SIG-M5 (cell line): ENCODE measurements around the gene METTL21A.
"Not testable (repeated sequence)": the region's sequence is repeated elsewhere in the genome, so short reads cannot be mapped to it uniquely, and the experiment has no call there.

Source experiments
- DNase-seq: peaks from one replicate; lab custom pipeline; 2025; lab: John Stamatoyannopoulos, UW

METTL21A gene

DNA sequence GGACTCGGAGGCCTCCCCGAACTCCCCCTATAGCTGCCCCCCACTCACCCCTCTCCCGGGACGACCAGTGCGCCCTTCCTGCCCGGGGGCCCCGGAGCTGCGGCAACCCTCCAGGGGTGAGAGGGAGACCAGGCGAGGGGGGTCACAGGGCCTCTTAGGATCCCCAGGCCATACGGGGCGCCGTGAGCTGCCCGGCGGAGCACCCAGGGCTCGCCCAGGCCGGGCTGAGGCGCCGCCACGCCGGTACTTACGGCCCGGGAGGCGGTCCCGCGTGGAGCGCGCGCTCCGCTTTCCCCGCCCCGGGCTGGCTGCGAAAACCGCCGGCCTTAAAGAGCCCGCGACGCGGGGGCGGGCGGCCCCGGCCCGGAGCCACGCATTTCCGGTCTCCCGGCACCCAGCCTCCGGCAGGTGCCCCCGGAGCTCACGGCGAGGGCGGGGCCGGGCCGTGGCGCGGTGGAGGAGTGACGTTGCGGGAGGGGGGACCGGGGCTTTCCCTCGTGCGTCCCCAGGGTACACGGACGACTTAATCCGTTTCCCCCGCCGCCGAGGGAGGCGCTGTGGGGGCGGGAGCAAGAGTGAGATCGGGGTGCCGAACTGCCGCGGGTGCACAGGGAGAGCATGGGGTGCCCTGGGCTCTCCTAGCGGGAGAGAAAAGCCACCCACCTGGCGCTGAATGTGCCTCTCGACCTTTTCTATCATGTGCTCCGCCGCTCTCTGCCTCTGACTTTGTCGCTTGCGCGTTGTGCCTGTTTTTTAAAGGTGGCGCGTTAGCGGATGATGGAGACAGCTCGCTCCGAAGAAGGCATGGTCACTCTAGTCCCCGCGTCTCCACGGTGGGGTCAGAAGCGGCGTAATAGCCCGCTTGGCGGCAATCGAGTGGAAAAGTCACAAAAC, at the start of gene METTL21A:
Gene METTL21A, minus strand, starts transcription at position 381 of the 894 bp plus-strand sequence. CDS start 1,019 bp downstream, outside the sequence.
- peak; percentile 77 for DNase-seq

DNA sequence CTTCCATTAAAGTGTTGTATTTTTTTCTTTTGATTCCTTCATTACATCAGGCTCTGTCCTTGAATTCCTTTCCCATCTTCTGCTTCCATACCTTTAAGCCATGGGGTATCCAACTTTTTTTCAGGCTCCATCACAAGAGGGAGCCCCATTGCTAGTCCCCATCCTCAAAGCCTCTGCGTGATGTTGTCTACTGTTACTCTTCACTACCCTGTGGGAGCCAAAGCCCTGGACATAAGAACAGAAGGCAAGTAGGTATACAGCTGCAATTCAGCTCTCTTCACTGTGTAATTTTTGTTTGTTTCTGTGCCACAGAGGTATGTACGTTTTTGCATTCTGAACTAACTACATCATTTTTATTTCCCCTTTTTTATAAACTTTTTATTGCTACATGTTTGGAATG, 49.6 kb upstream of the METTL21A start:
- no peak for DNase-seq

DNA sequence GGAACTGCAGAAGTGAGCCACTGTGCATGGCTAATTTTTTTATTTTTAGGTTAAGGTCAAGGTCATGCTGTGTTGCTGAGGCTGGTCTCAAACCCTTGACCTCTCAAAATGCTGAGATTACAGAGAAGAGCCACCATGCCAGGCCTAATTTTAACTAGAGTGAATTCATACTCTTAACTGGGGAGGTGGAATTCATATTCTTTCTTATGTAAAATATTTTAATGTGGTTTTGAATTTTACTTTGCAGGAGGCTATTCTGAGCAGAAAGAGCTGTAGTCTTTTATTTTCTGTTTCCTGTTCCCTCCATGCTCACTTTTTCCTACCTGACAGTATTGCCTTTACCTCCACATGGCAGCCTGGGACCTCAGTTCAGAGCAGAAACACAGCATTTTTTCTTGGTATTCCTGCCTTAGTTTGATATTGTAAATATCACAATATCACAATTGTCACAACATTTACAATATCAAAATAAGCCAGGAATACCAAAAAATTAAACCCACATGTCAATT, 49.1 kb upstream of the METTL21A start:
- DNase-seq: no peak

DNA sequence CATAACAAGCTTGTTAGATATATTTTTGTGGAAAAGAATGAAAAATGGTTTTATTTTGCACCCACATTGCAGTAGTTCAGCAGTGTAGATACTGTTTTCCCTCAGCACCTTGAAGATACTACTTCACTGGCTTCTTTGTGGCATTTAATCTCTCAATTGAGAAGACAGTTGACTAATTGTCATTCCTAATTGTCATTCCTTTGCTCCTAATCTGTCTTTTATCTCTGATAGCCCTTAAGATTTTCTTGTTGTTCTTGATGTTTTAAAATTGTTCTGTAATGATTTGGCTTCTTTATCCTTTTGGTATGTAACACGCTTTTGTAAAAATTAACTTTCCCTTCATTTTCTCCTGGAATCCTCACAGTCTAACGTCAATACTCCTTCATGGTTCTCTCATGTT, 48.2 kb upstream of the METTL21A start:
- no peak for DNase-seq

DNA sequence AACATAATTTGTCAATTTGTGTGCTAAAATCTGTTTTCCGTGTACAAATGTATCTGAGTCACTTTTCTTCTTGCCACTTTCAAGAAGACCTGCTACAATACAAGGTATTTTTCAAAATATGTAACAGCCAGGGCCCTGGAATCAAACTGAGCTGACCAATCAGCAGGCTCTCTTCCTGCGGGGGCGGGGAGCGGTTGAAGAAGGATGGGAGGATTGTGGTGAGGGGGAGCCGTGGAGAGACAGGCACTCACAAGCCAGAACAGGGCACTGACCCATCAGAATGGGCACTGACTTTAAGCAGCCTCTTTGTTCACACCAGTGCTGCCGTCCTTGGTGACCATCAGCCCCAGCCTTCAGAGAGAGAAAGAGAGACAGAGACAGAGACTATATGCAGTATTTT, 45.7 kb upstream of the METTL21A start:
- no peak for DNase-seq

DNA sequence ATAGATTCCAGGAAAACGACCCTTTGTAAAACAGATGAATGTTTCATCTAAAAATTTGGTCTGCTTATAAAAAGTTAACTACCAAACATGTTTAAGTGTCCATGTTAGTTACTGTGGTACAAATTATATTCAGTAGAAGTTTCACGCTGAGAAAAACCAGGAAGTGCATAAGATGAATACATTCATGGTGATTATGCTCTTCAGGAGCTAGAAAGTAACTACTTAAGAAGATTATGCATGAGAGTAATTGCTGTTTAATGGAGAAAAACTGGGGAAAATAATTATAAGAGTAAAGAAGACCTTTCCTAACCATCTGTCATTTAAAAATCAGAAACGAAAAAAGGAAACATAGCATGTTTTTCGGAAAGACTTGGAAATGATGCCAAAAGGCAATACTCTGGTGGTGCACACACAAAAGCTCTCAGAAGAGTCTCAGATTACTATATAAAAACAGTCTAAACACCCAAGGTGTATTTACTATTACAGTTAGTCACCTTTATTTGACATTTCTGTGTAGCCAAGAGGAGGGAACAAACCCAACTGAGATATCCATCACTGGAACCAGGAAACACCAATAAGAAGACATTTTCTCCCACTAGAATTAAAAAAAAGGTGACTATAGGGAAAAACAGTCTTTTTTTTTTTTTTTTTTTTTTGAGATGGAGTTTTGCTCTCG, 38.8 kb upstream of the METTL21A start:
- no peak for DNase-seq

DNA sequence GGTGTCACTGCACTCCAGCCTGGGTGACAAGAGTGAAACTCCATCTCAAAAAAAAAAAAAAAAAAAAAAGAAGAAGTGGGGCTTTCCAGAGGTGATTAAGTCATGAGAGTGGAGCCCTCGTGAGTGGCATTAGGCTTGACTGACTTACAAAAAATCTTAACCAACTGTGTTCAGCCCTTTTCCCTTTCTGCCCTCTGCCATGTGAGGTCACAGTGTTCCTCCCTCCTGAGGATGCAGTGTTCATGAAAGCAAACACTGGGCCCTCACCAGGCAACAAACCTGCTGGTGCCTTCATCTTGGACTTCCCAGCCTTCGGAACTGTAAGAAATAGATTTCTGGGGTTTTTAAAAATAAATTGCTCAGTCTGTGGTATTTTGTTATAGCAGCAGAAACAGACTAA, 37.0 kb upstream of the METTL21A start:
- peak; percentile 25 for DNase-seq

DNA sequence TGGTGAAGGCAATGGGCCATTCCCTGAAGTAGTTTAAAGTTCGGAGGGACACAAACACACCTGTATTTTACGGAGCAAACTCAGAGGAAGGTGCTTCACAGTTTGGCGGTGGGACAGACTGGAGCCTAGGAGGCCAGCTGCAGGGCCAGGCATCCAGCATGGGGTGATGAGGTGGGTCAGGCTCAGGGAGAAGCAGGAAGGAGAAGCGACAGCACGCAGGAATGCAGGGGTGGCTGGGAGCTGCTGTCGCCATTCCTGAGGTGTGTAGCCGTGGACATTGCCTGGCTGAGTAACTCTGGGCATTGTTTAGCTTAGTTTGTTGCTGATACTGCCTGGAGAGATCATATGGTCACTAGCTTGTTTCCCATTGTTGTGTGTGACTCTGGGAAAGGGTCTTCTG, 35.8 kb upstream of the METTL21A start:
- no peak for DNase-seq

DNA sequence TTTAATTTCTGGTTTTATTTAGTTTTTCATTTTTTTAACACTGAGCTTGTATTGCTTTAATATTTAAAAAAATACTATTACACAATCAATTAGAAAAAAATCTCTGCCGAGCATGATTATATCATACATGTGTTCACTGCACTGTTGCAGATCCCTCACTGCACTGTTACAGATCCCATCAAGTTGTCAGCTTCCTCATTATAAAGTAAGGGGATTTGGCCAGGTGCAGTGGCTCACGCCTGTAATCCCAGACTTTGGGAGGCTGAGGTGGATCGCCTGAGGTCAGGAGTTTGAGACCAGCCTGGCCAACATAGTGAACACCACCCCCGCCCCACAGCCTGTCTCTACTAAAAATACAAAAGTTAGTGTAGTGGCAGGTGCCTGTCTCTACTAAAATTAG, 33.0 kb upstream of the METTL21A start:
- DNase-seq: no peak

DNA sequence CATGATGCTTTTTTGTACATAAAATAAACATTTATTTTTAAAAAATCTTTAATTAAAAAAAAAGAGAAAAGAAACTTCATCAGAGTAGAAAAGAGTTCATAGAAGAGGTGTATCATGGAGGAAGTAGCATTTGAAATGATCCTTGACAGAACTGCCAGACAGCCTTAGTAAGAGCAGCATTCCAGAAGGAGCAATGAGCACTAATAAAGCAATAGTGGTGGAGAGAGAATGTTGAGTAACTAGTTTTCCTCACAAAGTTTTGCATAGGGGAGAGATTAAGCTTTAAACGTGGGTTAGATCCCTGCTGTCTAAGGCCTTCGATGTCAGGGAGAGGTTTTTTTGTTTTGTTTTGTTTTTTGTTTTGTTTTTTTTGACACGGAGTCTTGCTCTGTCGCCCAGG, 29.8 kb upstream of the METTL21A start:
- DNase-seq: no peak

DNA sequence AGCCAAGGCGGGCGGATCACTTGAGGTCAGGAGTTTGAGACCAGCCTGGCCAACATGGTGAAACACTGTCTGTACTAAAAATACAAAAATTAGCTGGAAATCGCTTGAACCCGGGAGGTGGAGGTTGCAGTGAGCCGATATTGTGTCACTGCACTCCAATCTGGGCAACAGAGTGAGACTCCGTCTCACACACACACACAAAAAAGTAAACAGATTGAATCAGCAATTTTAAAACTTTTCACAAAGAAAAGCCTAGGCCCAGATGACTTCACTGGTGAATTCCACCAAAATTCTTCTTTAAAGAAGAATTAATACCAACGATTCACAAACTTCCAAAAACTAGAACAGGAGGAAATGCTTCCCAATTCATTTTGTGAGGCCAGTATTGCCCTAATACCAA, 21.4 kb upstream of the METTL21A start:
- not testable (repeated sequence) for DNase-seq

DNA sequence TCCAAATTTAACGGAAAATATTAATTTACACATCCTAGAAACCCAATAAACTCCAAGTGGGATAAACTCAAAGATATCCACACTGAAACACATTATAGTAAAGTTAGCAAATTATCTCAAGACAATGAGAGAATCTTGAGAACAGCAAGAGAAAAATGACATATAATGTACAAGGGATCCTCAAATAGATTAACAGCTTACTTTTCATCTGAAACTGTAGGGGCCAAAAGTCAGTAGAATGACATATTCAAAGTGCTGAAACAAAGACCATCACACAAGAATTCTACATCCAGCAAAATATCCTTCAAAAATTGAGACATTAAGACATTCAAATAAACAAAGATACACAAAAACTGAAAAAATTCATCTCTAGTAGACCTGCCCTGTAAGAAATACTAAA, 18.7 kb upstream of the METTL21A start:
- DNase-seq: no peak

DNA sequence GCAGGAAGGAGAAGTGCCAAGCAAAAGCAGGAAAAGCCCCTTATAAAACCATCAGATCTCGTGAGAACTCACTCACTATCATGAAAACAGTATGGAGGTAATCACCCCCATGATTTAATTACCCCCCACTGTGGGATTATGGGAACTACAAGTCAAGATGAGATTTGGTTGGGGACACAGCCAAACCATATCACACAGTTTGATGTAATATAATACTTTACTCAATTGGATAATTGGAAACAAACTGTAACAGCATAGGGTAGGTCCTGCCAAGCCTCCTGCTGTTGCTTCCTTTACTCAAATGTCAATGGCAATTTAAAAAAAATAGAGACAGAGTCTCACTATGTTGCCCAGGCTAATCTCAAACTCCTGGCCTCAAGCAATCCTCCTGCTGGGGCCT, 15.5 kb upstream of the METTL21A start:
- no peak for DNase-seq

DNA sequence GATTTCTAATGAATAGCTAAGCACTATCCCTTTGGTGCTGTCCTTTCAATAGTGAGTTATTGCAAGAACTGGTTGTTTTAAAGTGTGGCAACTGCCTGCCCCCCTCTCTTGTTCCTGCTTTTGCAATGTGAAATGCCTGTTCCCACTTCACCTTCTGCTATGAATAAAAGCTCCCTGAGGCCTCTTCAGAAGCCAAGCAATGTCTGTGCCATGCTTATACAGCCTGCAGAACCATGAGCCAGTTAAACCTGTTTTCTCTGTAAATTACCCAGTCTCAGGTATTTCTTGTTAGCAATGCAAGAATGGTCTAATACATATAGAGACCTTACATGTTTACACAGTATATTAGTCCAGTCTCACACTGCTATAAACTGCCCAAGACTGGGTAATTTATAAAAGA, 15.0 kb upstream of the METTL21A start:
- DNase-seq: no peak

DNA sequence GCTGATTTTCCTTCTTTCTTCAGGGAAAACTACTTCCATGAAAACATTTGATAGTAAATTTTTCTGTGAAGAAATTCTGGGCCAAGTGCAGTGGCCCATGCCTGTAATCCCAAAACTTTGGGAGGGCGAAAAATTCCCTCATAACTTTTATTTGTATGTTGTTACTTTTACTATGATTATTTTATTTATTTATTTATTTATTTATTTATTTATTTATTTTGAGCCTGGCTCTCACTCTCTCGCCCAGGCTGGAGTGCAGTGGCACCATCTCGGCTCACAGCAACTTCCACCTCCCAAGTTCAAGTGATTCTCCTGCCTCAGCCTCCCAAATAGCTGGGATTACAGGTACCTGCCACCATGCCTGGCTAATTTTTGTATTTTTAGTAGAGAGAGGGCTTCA, 14.1 kb upstream of the METTL21A start:
- not testable (repeated sequence) for DNase-seq

DNA sequence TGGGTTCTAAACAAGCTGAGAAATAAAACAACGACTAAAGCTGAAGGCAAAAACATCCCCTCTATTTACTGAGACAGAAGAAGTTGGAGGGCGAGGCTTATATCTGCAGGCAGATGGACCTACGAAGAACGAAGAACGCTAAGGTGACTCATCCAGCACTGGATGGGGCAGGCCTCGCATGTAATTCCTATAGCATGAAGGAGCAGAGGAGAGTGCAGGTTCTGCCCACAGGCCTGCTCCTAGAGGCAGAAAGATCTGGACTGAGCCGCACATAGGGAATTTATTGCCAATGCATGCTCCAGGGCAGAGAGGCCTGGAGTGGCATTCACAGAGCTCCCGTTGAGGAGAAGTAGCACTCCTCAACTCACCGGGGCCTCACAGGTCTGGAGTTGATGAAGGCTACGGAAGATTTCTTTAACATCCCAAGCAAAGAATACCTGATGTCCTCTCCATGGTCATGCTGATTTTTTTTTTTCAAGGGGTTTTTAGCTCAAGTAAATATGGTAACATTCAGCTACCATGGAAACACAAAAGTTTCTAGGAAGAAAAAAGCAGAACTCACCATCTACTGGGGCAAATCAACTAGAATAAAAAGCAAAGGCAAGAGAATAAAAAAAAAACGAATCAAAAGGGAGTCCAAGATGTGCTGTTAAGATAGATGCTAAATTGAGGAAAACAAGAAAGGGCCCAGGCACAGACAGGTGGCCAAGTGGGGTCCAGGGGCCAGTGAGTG, 10.4 kb upstream of the METTL21A start:
- DNase-seq: no peak

DNA sequence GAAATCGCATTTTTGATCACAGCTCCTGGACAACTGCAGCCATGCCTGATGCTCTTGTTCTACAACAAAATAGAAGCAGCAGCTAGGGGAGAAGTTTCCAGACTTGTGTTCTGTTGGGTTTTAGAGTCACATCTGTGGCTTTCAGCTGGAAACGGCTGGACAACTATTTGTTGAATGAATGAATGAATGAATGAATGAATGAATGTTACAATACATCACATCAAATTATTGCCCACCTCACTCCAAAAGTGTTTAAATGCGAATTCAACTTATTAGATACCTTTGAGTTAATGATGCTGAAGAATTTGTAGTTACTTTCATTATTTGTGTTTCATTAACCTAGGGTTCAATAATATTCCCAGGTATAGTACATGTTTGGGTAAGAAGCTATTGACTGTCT, 8.5 kb upstream of the METTL21A start:
- DNase-seq: no peak

DNA sequence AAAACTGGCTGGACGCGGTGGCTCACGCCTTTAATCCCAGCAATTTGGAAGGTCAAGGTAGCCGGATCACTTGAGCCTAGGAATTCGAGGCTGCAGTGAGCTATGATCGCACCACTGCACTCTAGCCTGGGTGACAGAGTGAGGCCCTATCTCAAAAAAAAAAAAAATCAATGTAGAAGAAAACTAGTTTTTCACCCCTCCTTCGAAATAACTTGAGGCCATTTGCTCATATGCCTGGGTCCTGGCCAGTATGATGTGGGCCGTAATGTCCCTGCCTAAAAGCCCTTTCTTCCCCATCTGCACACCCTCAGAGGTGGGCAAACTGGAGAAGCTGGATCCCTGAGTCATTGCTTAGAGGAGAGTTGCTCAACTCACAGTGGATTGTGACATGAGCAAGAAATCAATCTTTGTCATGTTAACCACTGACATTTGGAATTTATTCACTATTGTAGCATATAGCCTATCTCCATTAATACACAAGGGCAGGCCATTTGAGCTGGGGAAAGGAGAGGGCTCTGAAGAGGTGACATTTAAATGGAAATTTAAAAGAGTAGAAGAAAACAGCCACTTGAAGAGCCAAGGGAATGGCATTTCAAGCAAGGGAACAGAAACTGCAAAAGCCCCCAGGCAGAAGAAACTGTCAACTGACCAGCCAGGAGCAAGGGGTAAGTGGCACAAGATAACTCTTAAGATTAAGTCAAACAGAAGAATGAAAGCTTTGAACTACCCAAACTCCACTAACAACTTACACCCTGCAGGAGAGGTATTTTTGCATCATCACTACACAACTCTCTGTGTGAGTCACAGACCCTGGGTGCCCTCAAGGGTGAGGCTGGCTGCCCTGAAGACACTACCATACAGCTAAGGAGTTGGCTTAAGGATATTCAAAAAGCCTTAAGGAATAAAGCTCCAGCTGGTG, 7.6 kb upstream of the METTL21A start:
- peak; percentile 80 for DNase-seq

DNA sequence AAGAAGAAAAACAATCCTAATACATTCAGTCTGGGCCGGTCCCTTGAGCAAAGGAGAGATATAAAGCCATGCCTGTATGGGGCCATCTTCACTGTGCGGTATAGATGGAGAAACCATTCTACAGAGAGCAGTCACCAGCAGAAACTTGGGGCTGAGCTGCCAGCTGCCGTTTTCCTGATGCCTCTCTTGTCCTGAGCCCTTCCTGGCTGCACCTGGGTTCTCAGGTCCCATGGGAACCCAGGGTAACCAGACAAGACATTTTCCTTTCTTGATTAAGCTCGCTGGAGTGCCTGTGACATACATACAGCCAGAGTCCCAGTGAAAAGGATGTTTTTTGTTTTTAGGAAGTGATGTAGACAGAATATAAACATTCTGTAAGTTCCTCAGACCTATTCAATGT, 5.3 kb upstream of the METTL21A start:
- DNase-seq: no peak

DNA sequence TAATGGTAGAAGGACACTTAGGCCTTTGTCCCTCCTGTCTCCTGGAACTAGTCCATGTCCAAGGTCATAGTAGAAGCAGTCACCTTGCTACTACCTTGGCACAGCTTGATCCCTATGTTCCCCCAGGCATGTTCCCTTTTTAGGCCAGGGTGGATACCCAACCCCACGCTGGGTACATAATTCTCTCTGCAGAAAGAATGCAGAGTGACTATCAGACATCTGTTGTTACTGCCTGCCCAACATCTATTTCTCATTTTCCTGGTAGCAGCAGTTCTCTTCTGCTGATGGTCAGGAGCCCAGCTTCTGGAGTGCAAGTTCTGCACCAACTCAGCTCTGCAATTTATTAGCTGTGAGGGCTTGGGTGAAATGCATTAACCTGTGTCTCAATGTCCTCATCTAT, 4.4 kb upstream of the METTL21A start:
- no peak for DNase-seq
